ENCODE results near the gene RASL12. TPM values are rescaled to one million over a fixed set of nuclear protein-coding genes. Genes with fewer than 3 reads are reported as not detected.
"Not testable (repeated sequence)": the region's sequence is repeated elsewhere in the genome, so short reads cannot be mapped to it uniquely, and the experiment has no call there.

Gene RASL12
- polyA plus RNA-seq, 1 experiment, result 0.16 TPM

DNA sequence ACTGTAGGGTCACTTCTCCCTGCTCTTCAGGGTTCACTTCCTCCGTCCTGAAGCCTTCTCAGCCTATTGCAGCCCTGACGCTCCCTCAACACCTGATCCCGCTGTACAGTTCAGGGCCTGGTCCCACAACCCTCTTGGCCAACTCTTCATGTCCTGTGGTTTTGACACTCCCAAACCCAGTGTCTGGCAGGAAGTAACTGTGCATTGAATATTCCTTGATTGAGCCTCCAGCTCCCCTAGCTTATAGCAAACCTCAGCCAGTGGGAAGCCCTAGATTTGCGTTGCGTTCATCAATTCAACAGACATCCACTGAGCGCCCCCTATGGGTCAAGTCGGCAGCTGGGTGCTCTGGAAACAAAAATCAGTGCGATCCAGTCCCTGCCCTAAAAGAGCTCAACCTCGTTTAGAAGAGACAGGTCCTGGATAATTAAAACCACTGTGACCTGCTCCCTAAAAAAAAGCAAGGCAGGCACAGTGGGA is 33.7 kb upstream of the RASL12 start:
- Histone ChIP-seq H3K36me3 (ENCODE audit: control insufficient read depth, insufficient read depth, low read length) (peaks cover 19% of the 10 kb centered on the region), H3K27me3 (ENCODE audit: control insufficient read depth, insufficient read depth, low read length) (no peaks in the 10 kb centered on the region), H3K4me3 (ENCODE audit: low read depth, low read length) (no peak overlapping the region)
- no peak for DNase-seq (ENCODE audit: low read depth)
- TF ChIP-seq, protein P1, sequence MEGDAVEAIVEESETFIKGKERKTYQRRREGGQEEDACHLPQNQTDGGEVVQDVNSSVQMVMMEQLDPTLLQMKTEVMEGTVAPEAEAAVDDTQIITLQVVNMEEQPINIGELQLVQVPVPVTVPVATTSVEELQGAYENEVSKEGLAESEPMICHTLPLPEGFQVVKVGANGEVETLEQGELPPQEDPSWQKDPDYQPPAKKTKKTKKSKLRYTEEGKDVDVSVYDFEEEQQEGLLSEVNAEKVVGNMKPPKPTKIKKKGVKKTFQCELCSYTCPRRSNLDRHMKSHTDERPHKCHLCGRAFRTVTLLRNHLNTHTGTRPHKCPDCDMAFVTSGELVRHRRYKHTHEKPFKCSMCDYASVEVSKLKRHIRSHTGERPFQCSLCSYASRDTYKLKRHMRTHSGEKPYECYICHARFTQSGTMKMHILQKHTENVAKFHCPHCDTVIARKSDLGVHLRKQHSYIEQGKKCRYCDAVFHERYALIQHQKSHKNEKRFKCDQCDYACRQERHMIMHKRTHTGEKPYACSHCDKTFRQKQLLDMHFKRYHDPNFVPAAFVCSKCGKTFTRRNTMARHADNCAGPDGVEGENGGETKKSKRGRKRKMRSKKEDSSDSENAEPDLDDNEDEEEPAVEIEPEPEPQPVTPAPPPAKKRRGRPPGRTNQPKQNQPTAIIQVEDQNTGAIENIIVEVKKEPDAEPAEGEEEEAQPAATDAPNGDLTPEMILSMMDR (IDR thresholded peaks at IDR 0.05; ENCODE audit: insufficient read depth, low read depth, low read length), result peak; percentile 85
- POLR2A ChIA-PET, result no interaction called here
- CTCF ChIA-PET, result interaction anchor here (0.6 to 5.6 kb wide), 25 partner anchors 9 to 460 kb away, joined by 3 to 70 read pairs (median 4); partner anchors contain the start of genes KBTBD13 and UBAP1L

DNA sequence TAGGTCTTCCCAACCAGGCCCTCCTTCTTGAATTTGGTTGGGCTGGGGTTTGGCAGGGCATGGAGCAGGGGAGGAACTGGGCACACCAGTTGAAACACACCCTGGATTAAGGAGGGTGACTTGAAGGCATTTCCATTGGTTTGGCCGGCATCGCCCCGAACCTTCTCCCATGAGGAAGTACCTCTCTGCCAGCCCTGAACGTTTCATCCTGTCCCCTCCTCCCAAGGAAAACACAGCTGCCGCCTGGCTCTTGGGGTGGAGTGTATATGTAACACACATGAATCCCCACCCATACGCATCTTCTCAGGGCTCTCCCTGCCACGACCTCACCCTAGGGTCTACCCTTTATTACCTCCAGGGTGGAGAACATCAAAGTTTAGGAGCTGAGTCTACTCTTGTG is 32.7 kb upstream of the RASL12 start:
- H3K27me3 ChIP-seq (ENCODE audit: control insufficient read depth, insufficient read depth, low read length), result no peaks in the 10 kb centered on the region
- CTCF ChIA-PET, result interaction anchor here (0.8 to 5.6 kb wide), 11 partner anchors 8 to 67 kb away, joined by 3 to 70 read pairs (median 7); partner anchors contain the start of gene UBAP1L
- no peak for DNase-seq (ENCODE audit: low read depth)
- POLR2A ChIA-PET, result no interaction called here
- TF ChIP-seq, protein P1 (IDR thresholded peaks at IDR 0.05; ENCODE audit: insufficient read depth, low read depth, low read length), result no peak
- H3K36me3 ChIP-seq (ENCODE audit: control insufficient read depth, insufficient read depth, low read length), result peaks cover 15% of the 10 kb centered on the region
- H3K4me3 ChIP-seq (ENCODE audit: low read depth, low read length), result no peak overlapping the region

DNA sequence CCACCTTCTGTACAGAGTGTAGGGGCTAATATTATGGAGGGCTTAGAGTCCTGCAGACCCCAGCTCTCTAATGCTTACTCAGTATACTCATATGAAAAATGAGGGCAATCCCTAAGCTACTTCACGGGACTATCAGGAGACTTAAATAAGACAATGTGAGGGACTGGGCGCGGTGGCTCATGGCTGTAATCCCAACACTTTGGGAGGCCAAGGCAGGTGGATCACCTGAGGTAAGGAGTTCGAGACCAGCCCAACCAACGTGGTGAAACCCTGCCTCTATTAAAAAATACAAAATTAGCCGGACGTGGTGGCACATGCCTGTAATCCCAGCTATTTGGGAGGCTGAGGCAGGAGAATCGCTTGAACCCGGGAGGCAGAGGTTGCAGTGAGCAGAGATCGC is 32.0 kb upstream of the RASL12 start:
- CTCF ChIA-PET, result interaction anchor here (0.8 to 5.6 kb wide), 6 partner anchors 11 to 46 kb away, joined by 3 to 70 read pairs (median 14); partner anchors contain the start of gene UBAP1L
- DNase-seq (ENCODE audit: low read depth); H3K4me3 ChIP-seq (ENCODE audit: low read depth, low read length); POLR2A ChIA-PET; H3K27me3 ChIP-seq (ENCODE audit: control insufficient read depth, insufficient read depth, low read length): not testable (repeated sequence)
- peaks cover 12% of the 10 kb centered on the region for H3K36me3 ChIP-seq (ENCODE audit: control insufficient read depth, insufficient read depth, low read length)

DNA sequence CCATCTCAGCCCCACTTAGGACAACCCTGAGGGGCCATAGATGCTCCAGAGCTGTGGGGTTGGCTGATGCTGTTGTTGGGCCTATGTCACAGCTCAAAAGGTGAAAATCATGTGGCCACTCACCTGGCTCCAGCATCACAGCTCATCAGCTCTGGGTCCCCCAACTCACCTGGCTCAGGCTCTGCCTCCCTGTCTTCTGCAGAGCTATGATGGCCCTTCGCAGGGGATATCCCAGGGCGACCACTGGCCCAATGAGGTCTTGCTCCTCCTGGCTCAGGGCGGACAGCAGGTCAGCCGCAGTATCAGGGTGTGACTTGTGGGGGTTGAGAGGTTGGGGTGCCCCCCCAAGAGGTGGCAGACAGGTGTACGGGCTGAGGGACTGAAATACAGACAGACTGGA is 31.5 kb upstream of the RASL12 start:
- DNase-seq (ENCODE audit: low read depth), result no peak
- TF ChIP-seq, protein P1 (IDR thresholded peaks at IDR 0.05; ENCODE audit: insufficient read depth, low read depth, low read length), result no peak
- H3K27me3 ChIP-seq (ENCODE audit: control insufficient read depth, insufficient read depth, low read length), result no peaks in the 10 kb centered on the region
- POLR2A ChIA-PET, result no interaction called here
- H3K36me3 ChIP-seq (ENCODE audit: control insufficient read depth, insufficient read depth, low read length), result peaks cover 12% of the 10 kb centered on the region
- CTCF ChIA-PET, result interaction anchor here (0.8 to 5.6 kb wide), 2 partner anchors 21 to 46 kb away, joined by 3 to 70 read pairs; no protein-coding TSS in a partner anchor
- H3K4me3 ChIP-seq (ENCODE audit: low read depth, low read length), result no peak overlapping the region

DNA sequence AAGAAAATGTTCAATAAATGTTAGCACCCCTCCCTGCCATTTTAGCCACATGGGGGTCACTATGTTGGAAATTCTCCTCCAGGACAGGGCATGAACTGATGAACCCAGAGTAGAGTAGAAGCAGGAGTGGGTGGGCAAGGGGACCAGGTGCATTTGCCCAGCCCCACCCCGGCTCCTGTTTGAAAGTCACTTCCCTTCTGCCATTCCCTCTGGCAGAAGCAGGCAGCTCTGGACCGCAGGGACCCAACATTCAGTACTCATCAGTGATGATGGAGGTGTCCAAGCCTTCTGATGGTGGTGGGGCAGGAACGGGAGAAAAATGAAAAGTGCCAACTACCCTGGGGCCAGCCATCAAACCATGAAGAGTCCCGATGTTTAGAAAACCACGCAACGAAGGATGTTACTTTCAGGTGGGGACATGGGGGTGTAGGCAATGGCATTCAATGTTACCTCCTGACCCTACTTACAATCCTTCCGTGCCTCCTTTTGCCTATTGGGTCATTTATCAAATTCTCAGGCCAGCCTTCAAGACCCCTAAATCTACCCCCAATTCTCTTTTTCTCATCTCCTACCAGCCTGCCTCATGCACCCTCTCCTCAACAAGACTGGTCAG is 30.0 kb upstream of the RASL12 start:
- H3K36me3 ChIP-seq (ENCODE audit: control insufficient read depth, insufficient read depth, low read length), result peaks cover 15% of the 10 kb centered on the region
- ChIA-PET POLR2A (no interaction called here), CTCF (no interaction called here)
- TF ChIP-seq, protein P1 (IDR thresholded peaks at IDR 0.05; ENCODE audit: insufficient read depth, low read depth, low read length), result no peak
- no peak overlapping the region for H3K4me3 ChIP-seq (ENCODE audit: low read depth, low read length)
- H3K27me3 ChIP-seq (ENCODE audit: control insufficient read depth, insufficient read depth, low read length), result no peaks in the 10 kb centered on the region
- no peak for DNase-seq (ENCODE audit: low read depth)

All from BJ (cell line).